ENCODE data around the gene FBXL7. TPM values are rescaled to one million over a fixed set of nuclear protein-coding genes. Genes with fewer than 3 reads are reported as not detected.

FBXL7 gene
- total and polyA plus RNA-seq, 2 donors (not counting 3 experiments of a cell fraction or from before 2014, with no cell fraction given) = 23.5 to 32.2 TPM

GRCh38 chr5:15571618-15572017, 71.6 kb downstream of the FBXL7 start:
- H2AFZ ChIP-seq (ENCODE audit: low read depth, low read length) = no peak overlapping the region
- H3K9me1 ChIP-seq (replicated peaks; ENCODE audit: control insufficient read depth, extremely low read depth, insufficient read depth, low read length) = no peaks in the 10 kb centered on the region
- H3K9me3 ChIP-seq (replicated peaks; ENCODE audit: control insufficient read depth, insufficient read depth, low read length) = no peaks in the 10 kb centered on the region
- no peak overlapping the region for H3K9ac ChIP-seq (replicated peaks; ENCODE audit: extremely low read depth, insufficient read depth, low read length)
- H3K27ac ChIP-seq (ENCODE audit: insufficient read depth, low read depth, low read length) = no peak overlapping the region
- no peaks in the 10 kb centered on the region for H3K27me3 ChIP-seq (ENCODE audit: control insufficient read depth in 2 of 2, insufficient read depth in 2 of 2, low read length in 2 of 2)
- intact Hi-C loops (cut with micrococcal nuclease) (loop anchor here (2.0 to 10.0 kb wide), 2 partner anchors 71 to 423 kb away; partner anchors contain the start of gene FBXL7), dilution Hi-C loops (cut with MboI; ENCODE audit: extremely low pct_ligation_motif_present, low sequenced_read_pairs) (no loop called here)
- FAIRE-seq = no peak
- TF ChIP-seq MYC (IDR thresholded peaks at IDR 0.05; ENCODE audit: low read depth, low read length) (no peak), EZH2 (IDR thresholded peaks at IDR 0.05; ENCODE audit: borderline replicate concordance, low read depth, low read length, severe bottlenecking) (no peak), GATA2 (IDR thresholded peaks at IDR 0.05; ENCODE audit: insufficient read depth, insufficient read length, low read depth, low read length) (no peak), CTCF (IDR thresholded peaks at IDR 0.05; ENCODE audit: extremely low read depth in 1 of 2, insufficient read depth in 1 of 2, low read depth in 1 of 2, low read length in 2 of 2) (no peak), POLR2A (IDR thresholded peaks at IDR 0.05; ENCODE audit: low read depth, low read length) (no peak), MAX (IDR thresholded peaks at IDR 0.05; ENCODE audit: insufficient read depth, insufficient read length) (no peak), FOS (IDR thresholded peaks at IDR 0.05; ENCODE audit: borderline replicate concordance, insufficient read depth, low read length) (no peak)
- ChIA-PET CTCF (no interaction called here), POLR2A (no interaction called here)
- H3K4me3 ChIP-seq (replicated peaks in 1 of 3; ENCODE audit: insufficient read depth in 1 of 3, low read depth in 1 of 3, low read length in 3 of 3) = no peak overlapping the region
- peaks cover 13% of the 10 kb centered on the region for H3K79me2 ChIP-seq (ENCODE audit: control insufficient read depth, insufficient read depth, low read length)
- H3K4me1 ChIP-seq (ENCODE audit: control insufficient read depth, extremely low read depth, insufficient read depth, low read length) = peaks cover 22% of the 10 kb centered on the region
- H3K36me3 ChIP-seq (ENCODE audit: control insufficient read depth in 2 of 2, extremely low read depth in 1 of 2, insufficient read depth in 2 of 2, low read length in 2 of 2) = no peaks in the 10 kb centered on the region
- peaks cover 7% of the 10 kb centered on the region for H4K20me1 ChIP-seq (replicated peaks; ENCODE audit: control insufficient read depth, extremely low read depth, insufficient read depth, low read length)
- BruUV-seq (replicated peaks) = no TSS peak
- DNase-seq (ENCODE audit: low read depth, low spot score) = no peak
- H3K4me2 ChIP-seq (ENCODE audit: insufficient read depth, low read length) = peak overlapping the region; percentile 11

Measured in endothelial cell of umbilical vein (primary cell).